ENCODE data around the gene HMCN2.

HMCN2 gene

DNA sequence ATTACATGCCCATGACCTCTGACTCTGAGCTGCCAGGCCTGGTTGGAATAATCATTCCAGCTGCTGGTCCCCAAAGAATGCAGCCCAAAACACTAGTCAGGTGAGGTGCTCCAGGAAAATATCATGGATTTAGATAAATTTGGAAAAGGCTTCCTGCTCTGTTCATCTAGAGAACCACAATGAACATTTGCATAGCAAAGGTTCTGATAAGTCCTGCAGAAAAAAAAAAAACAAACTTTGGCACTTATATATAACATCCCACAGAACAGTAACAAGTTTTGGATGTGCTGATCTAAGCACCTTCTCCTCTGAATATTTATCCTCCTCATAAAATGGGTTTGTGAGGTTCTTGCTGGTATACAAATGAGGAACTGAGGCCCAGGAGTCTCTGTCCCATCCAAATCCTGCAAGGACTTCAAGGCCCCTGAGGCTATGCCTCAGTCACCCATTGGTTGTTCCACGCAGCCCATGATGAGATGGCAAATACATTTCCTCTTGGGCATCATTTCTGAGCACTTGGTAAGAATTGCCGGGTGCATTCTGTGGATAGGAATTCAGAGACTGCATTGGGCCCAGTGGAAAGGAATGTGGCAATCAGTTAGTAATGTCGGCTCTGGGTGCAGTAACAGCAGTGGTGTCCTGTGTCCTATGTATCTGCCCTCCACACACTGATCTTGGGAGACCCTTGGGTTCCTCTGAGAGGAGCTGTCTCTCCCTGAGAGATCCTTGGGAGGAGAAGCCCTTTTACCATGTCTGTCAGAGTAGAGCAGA is 105.8 kb downstream of the HMCN2 start:
- no peak for DNase-seq

- no peak for DNase-seq
Observed at GRCh38 chr9:130372057-130372456, 106.5 kb downstream of the HMCN2 start.

DNA sequence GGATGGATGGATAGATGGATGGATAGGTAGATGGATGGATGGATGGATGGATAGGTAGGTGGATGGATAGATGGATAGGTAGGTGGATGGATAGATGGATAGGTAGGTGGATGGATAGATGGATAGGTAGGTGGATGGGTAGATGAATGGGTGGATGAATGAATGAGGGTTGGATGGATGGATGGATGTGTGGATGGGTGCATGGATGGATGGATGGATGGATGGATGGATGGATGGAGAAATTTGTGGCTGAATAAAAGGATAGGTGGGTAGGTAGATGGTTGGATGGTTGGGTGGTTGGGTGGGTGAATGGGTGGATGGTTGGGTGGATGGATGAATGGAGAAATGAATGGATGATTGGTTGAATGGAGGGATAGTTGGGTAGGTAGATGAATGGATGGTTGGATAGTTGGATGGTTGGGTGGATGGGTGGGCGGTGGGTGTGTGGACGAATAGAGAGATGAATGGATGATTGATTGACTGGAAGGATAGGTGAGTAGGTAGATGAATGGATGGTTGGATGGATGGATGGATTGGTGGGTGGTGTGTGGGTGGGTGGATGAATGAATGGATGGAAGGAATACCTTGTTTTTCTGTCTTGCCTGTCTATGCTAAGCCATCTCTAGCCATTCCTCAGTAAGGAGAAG is 108.2 kb downstream of the HMCN2 start:
- no peak for DNase-seq

- DNase-seq = no peak
Observed at GRCh38 chr9:130377612-130378011, 112.1 kb downstream of the HMCN2 start.

GRCh38 chr9:130378875-130379648 is 113.5 kb downstream of the HMCN2 start:
- DNase-seq = no peak

DNA sequence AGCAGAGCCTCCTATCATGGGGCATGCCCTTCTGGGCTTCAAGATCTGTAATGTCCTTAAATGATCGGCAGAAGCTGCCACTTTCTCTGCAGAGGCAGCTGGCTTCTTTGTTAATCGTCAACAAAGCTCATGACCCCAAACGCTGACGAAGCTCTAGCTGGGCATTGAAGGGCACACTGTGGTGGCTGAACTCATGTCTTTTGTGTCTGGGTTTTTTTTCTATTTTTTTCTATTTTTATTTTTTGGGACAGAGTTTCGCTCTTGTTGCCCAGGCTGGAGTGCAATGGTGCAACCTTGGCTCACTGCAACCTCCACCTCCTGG is 114.0 kb downstream of the HMCN2 start:
- DNase-seq = no peak

DNA sequence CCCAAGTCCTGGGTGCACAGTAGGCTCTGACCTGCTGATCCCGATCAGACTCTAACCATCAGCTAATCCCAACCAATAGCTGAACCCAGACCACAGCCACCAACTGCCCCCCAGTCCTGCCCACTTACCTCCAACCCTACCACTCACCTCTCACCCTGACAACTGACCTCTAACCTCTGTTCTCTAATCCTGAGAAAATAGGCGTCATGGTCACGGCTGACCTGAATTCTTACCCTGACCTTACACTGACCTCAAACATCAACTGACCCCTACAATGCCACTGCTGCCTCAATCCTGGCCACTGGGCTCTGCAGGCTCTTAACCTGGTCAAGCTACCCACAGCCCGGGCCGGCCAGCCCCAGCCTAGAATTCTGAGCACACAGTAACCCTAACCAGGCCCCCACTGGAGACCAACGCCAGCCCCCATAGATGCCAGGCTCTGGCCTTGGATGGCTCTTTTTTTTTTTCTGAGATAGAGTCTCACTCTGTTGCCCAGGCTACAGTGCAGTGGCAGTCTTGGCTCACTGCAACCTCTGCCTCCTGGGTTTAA is 115.4 kb downstream of the HMCN2 start:
- DNase-seq = no peak

- no peak for DNase-seq
Observed at GRCh38 chr9:130381660-130382059, 116.1 kb downstream of the HMCN2 start.

GRCh38 chr9:130382096-130382495 is 116.5 kb downstream of the HMCN2 start:
- DNase-seq = no peak

DNA sequence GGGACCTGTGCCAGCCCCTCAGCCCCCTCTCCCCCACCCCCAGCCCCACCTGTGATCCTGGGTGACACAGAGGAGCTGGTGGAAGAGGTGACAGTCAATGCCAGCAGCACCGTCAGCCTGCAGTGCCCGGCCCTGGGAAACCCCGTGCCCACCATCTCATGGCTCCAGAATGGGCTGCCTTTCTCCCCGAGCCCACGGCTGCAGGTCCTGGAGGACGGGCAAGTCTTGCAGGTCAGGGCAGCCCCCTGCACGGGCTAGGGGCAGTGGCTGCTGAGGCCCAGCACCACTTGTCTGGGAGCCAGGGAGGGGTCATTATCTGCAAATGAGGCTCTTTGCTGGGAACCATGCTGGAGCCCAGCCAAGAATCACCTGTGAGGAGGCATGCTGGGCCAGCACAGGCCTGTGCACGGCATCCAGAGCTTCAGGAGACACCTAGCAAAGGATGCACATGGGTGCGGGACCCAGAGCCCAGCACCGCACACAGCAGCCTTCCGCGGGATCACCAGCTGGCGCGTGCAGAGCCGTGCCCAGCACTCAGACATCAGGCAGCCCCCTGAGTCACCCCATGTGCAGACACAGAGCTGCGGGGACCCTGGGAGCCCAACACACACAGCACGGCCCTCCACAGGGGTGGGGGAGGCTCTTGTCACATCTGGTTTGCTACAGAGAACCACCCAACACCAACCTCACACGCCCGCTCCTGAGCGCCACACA is 117.2 kb downstream of the HMCN2 start:
- no peak for DNase-seq

DNA sequence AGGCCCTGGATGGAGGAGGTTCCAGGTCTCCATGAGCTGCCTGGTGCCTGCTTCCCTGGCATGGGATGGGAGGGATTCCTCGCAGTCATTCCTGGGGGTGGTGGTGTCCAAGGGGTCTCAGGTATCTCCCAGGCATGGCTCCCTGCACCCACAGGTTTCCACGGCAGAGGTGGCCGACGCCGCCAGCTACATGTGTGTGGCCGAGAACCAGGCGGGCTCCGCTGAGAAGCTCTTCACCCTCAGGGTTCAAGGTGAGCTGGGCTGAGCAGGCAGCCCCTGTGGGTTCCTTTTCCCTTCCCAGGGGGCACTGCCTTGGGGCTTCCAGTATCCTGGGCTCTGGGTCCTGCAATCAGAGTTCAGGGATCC is 117.8 kb downstream of the HMCN2 start:
- DNase-seq = no peak

DNA sequence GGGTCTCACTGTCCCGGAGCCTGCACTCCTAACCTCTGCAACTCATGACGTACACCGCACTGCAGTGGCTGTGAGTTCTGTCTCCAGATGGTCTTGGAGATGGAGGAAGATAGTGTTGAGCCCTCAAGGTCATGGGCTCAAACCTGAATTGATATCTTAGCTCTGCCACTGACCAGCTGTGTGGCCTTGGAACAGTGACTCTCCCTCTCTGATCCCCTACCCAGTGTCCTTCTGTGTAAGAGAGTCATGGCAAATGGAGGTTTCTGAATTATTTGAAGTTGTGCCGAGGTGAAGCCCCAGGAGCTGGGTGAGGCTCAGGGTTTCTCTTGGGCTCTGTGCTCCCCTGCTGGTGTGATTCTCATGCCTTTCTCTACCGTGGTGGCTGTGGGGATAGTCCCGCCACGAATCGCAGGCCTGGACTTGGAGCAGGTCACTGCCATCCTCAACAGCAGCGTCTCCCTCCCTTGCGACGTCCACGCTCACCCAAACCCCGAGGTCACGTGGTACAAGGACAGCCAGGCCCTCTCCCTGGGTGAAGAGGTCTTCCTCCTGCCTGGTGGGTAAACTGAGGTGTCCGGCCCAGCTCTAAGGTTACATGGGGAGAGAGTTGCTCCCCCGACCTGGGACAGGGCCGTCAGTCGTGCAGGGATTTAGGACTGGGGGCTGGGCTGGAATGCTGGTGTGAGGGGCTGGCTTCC is 118.6 kb downstream of the HMCN2 start:
- no peak for DNase-seq

GRCh38 chr9:130385257-130385656 is 119.7 kb downstream of the HMCN2 start:
- no peak for DNase-seq

GRCh38 chr9:130387398-130387797 is 121.8 kb downstream of the HMCN2 start:
- no peak for DNase-seq

GRCh38 chr9:130387905-130388304 is 122.3 kb downstream of the HMCN2 start:
- DNase-seq = no peak

DNA sequence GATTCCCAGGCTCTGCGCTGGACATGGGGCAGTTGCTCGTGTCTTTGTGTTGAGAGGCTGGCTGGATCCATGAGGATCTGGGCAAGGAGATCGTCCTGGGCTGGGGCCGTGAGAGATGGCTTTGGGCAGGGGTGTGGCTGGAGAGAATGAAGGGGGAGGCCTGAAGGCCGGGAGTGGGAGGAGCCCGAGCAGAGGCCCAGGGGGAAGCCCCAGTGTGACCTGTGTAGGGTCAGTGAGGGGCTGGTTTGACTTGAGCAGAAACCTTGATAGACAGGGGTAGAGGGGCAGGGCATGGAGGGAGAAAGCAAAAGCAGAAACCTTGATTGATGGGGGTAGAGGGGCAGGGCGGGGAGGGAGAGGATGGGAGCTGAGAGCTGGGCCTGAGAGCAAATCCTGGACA is 124.8 kb downstream of the HMCN2 start:
- no peak for DNase-seq

- DNase-seq = no peak
Observed at GRCh38 chr9:130390986-130391385, 125.4 kb downstream of the HMCN2 start.

GRCh38 chr9:130391866-130392265 is 126.3 kb downstream of the HMCN2 start:
- DNase-seq = no peak

GRCh38 chr9:130393681-130394071 is 128.1 kb downstream of the HMCN2 start:
- no peak for DNase-seq

GRCh38 chr9:130394320-130394719 is 128.8 kb downstream of the HMCN2 start:
- DNase-seq = no peak

- no peak for DNase-seq
Observed at GRCh38 chr9:130394814-130395470, 129.4 kb downstream of the HMCN2 start.
